Cardiac fibroblast (primary cell): ENCODE measurements around the gene MACROH2A1.

Experiments
- DNase-seq, 2 donors: peaks; one replicate each; pipeline versions ENCODE4 v3.0.0 to v3.0.0-alpha.2; 2010; ENCODE audit warnings: low read depth in 2 of 2
- H3K4me3 ChIP-seq, 2 donors: replicated peaks in 1 of 2; 1 replicate in 1 of 2; 2 replicates in 1 of 2; pipeline ENCODE4 v1.5.1; 2011; ENCODE audit warnings: low read depth in 2 of 2, low read length in 2 of 2, mild to moderate bottlenecking in 2 of 2, moderate library complexity in 1 of 2
- TF ChIP-seq, protein P1 (sequence below): IDR thresholded peaks from one replicate; pipeline ENCODE4 v1.5.1; 2011; ENCODE audit warnings: low read depth, mild to moderate bottlenecking, low read length, inconsistent platforms

MACROH2A1 gene

DNA sequence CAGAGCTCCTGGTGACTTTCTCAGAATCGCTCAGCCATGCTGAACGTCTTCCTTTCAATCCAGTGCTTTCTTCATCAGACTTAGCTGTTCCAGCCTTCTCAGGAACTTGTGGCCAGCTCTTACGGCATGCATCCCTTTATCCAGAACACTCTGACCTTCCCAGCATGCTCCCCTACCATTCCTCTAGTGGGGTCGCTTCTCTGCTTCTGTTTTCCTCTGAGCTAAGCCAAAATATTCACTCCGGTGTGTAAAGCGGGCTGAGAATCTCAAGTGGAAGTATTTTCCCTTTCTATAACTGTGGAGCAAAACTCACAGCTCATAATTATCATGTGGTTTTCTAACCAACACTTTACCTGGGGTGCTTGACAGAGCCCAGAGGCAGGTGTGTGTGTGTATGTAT, 41.9 kb upstream of the MACROH2A1 start:
- no peak for DNase-seq
- TF ChIP-seq, protein P1, sequence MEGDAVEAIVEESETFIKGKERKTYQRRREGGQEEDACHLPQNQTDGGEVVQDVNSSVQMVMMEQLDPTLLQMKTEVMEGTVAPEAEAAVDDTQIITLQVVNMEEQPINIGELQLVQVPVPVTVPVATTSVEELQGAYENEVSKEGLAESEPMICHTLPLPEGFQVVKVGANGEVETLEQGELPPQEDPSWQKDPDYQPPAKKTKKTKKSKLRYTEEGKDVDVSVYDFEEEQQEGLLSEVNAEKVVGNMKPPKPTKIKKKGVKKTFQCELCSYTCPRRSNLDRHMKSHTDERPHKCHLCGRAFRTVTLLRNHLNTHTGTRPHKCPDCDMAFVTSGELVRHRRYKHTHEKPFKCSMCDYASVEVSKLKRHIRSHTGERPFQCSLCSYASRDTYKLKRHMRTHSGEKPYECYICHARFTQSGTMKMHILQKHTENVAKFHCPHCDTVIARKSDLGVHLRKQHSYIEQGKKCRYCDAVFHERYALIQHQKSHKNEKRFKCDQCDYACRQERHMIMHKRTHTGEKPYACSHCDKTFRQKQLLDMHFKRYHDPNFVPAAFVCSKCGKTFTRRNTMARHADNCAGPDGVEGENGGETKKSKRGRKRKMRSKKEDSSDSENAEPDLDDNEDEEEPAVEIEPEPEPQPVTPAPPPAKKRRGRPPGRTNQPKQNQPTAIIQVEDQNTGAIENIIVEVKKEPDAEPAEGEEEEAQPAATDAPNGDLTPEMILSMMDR, result no peak
- no peak overlapping the region for H3K4me3 ChIP-seq

- H3K4me3 ChIP-seq, result no peak overlapping the region
- DNase-seq, result no peak
- TF ChIP-seq, protein P1, result no peak
Observed at GRCh38 chr5:135439231-135440205, 40.5 kb upstream of the MACROH2A1 start.

DNA sequence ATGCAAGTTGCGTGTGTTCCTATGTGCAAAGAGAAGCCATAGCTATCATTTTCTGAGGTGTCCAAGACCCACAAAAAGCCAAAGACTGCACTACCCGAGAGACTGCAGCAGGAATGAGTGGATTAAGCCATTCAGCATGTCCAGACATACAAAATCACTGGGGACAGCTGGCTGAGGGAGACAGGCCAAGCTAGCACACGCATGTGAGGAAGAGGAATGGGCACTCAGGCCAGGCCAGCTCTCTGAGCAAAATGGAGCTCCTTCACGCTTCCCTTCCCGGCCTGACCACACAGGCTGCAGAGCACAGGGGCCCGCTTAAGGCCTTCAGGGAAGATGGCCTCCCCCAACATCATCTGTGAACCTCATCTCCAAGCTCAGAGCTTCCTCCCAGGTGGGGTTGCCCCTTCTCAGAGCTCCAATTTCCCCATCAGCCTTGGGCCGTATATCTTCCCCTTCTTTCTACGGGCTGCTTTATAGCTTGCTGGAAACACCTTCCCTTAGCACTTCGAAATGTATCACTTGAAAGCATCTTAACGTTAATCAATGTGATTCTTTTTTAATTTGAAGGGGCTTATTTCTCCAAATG, 39.7 kb upstream of the MACROH2A1 start:
- no peak for DNase-seq
- TF ChIP-seq, protein P1, result no peak
- H3K4me3 ChIP-seq, result no peak overlapping the region

GRCh38 chr5:135437796-135438560, 38.9 kb upstream of the MACROH2A1 start:
- DNase-seq, result peak; percentile 88 to 90

DNA sequence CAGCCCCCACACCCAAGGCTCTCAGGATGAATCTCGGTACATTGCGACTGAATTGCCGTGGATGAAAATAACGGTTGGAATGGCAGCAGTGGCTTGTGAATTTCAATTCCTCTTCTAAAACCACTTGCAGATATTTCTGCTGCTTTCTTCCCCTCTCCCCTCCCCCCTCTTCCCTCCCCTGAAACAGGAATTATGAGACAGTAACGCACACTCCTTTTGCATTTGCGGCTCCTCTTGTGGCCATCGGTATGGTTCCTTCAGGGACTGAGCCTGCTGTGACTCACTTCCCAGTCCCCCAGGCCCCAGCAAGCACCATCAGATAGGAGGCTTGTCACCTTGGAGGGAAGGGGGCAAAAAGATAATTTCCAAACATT, 38.4 kb upstream of the MACROH2A1 start:
- DNase-seq, result no peak
- TF ChIP-seq, protein P1, result no peak
- no peak overlapping the region for H3K4me3 ChIP-seq

More at GRCh38 chr5:135437796-135438560, 38.9 kb upstream of the MACROH2A1 start:
- TF ChIP-seq, protein P1, result peak; percentile 3
- H3K4me3 ChIP-seq, result no peak overlapping the region

GRCh38 chr5:135436951-135437418, 38.0 kb upstream of the MACROH2A1 start:
- no peak for DNase-seq
- no peak overlapping the region for H3K4me3 ChIP-seq
- TF ChIP-seq, protein P1, result no peak
